K562 (cell line): ENCODE measurements around the gene RNF212B. TPM values are rescaled to one million over a fixed set of nuclear protein-coding genes. Genes with fewer than 3 reads are reported as not detected.

ENCODE experiments used
- CHD1 ChIP-seq: fragments of 200-600 bp; sonication (generic); IDR thresholded peaks from one replicate; pipeline ENCODE4 v1.6.1; 2012; ENCODE audit warnings: mild to moderate bottlenecking, moderate library complexity, low read length, inconsistent platforms
- ETV5 ChIP-seq: sonication (generic); formaldehyde crosslinking; IDR thresholded peaks from 2 replicates; pipeline ENCODE4 v1.4.0; 2020; ENCODE audit warnings: low read depth, mild to moderate bottlenecking, missing genetic modification reagents
- FOSL1 ChIP-seq: fragments of 200-800 bp; sonication (Bioruptor generic); conservative IDR thresholded peaks from 2 replicates; pipeline ENCODE4 v1.6.1; 2016; ENCODE audit warnings: missing genetic modification characterization, missing compliant biosample characterization
- FOXA1 ChIP-seq: fragments of 450-650 bp; IDR thresholded peaks from 2 replicates; pipeline ENCODE4 v1.6.1; 2016; ENCODE audit warnings: mild to moderate bottlenecking, borderline replicate concordance
- GABPB2 ChIP-seq: fragments of 250-450 bp; sonication (Bioruptor Pico); conservative IDR thresholded peaks from 2 replicates; pipeline ENCODE4 v1.5.1; 2021; ENCODE audit warnings: mild to moderate bottlenecking
- HDGF ChIP-seq: fragments of 450-650 bp; IDR thresholded peaks from 2 replicates; pipeline ENCODE4 v1.6.1; 2016
- MECOM ChIP-seq: fragments of 250-450 bp; sonication (Bioruptor Pico); IDR thresholded peaks from 2 replicates; pipeline ENCODE4 v1.8.0; 2022; ENCODE audit warnings: inconsistent platforms
- MEF2D ChIP-seq: conservative IDR thresholded peaks from 2 replicates; pipeline ENCODE4 v1.6.1; 2016; ENCODE audit warnings: low read depth, missing genetic modification characterization, missing compliant biosample characterization
- PPARD ChIP-seq: fragments of 250-450 bp; sonication (Bioruptor Pico); IDR thresholded peaks from 2 replicates; pipeline ENCODE4 v1.8.0; 2022; ENCODE audit warnings: inconsistent platforms, mild to moderate bottlenecking, moderate library complexity
- PTTG1 ChIP-seq: fragments of 450-650 bp; IDR thresholded peaks from 2 replicates; pipeline ENCODE4 v1.6.1; 2016; ENCODE audit warnings: low read depth, mild to moderate bottlenecking, missing genetic modification characterization, missing compliant biosample characterization
- RB1 ChIP-seq: fragments of 450-650 bp; IDR thresholded peaks from 2 replicates; pipeline ENCODE4 v1.6.1; 2017; ENCODE audit warnings: low read depth, mild to moderate bottlenecking
- RNF2 ChIP-seq: sonication (generic); IDR thresholded peaks from 2 replicates; pipeline ENCODE4 v1.6.1; 2016
- SNRNP70 ChIP-seq: fragments of 200-400 bp; formaldehyde crosslinking; optimal IDR thresholded peaks from 2 replicates; pipeline ENCODE3; 2017; ENCODE audit warnings: low read depth, low read length
- TBL1XR1 ChIP-seq, 2 experiments: IDR thresholded peaks; 2 replicates each; pipeline ENCODE4 v1.6.1; 2012; ENCODE audit warnings: improper control_type of control experiment in 2 of 2, low read length in 2 of 2, mild to moderate bottlenecking in 1 of 2
- TSC22D4 ChIP-seq: fragments of 450-650 bp; IDR thresholded peaks from 2 replicates; pipeline ENCODE4 v1.6.1; 2016; ENCODE audit warnings: missing genetic modification characterization, missing biosample characterization, control low read depth
- YY1 ChIP-seq, 3 experiments: IDR thresholded peaks; 2 replicates each; pipeline ENCODE4 v1.6.1; 2011; ENCODE audit warnings: low read length in 2 of 3, mild to moderate bottlenecking in 2 of 3, moderate library complexity in 2 of 3, borderline replicate concordance in 1 of 3, control low read depth in 1 of 3, low read depth in 1 of 3; ENCODE audit not compliant: insufficient read depth in 3 of 3, insufficient replicate concordance in 2 of 3, control insufficient read depth in 1 of 3, insufficient read length in 1 of 3; ENCODE audit errors: extremely low read depth in 1 of 3
- ZC3H11A ChIP-seq: IDR thresholded peaks from 2 replicates; pipeline ENCODE4 v1.6.1; 2012; ENCODE audit warnings: low read depth, low read length, improper control_type of control experiment
- ZNF133 ChIP-seq: fragments of 250-450 bp; sonication (Bioruptor Pico); IDR thresholded peaks from 2 replicates; pipeline ENCODE4 v1.4.0; 2020; ENCODE audit warnings: mild to moderate bottlenecking
- ZNF197 ChIP-seq: fragments of 200-800 bp; sonication (Bioruptor generic); IDR thresholded peaks from 2 replicates; pipeline ENCODE4 v1.6.1; 2016; ENCODE audit warnings: low read depth, missing genetic modification characterization, missing compliant biosample characterization
- ZNF398 ChIP-seq: fragments of 250-450 bp; sonication (Bioruptor Pico); IDR thresholded peaks from 2 replicates; pipeline ENCODE4 v1.8.0; 2021; ENCODE audit warnings: moderate library complexity, mild to moderate bottlenecking, inconsistent platforms
- ZNF445 ChIP-seq: fragments of 250-450 bp; sonication (Bioruptor Pico); IDR thresholded peaks from 2 replicates; pipeline ENCODE4 v1.4.0; 2020; ENCODE audit warnings: low read depth, mild to moderate bottlenecking, moderate library complexity
- ZNF507 ChIP-seq: conservative IDR thresholded peaks from 2 replicates; pipeline ENCODE4 v1.6.1; 2017; ENCODE audit warnings: missing genetic modification characterization, missing compliant biosample characterization
- polyA plus RNA-seq, 8 experiments: library from polyadenylated mRNA; depleted of rRNA in 4 of 8; stranded (reverse) in 5 of 8; unstranded in 3 of 8; fragments of >200 nt; fragmentation: Nextera tagmentation in 2 of 8; fragmentation: Illumina TruSeq in 1 of 8; extraction: Ambion mirVana in 2 of 8; extraction: Trizol in 1 of 8; gene quantifications; 2 replicates each; pipeline versions ENCODE4 v1.2.1 to v1.2.3, GENCODE V29; 2011 to 2014; ENCODE audit warnings: inconsistent platforms in 1 of 8, missing spikeins in 1 of 8
- total RNA-seq, 7 experiments: library from RNA; depleted of rRNA in 6 of 7; stranded (reverse); fragments of >200 nt in 6 of 7; fragmentation: Illumina TruSeq in 2 of 7; extraction: Trizol in 2 of 7; gene quantifications; 2 replicates each; pipeline versions ENCODE4 v1.2.1 to v1.2.3, GENCODE V29; 2011 to 2021; ENCODE audit warnings: low replicate concordance in 1 of 7
- TF ChIP-seq, protein P1 (sequence below), 2 experiments: fragments of 450-650 bp; conservative IDR thresholded peaks; 2 replicates each; pipeline ENCODE4 v1.6.1; 2017; ENCODE audit warnings: mild to moderate bottlenecking in 2 of 2, moderate library complexity in 2 of 2

The RNF212B gene
- total and polyA plus RNA-seq, 9 of the 15 experiments (the other 6 are each of a cell fraction or from before 2014, with no cell fraction given) = 0.15 to 0.43 (median 0.27) TPM; not detected in 3

DNA sequence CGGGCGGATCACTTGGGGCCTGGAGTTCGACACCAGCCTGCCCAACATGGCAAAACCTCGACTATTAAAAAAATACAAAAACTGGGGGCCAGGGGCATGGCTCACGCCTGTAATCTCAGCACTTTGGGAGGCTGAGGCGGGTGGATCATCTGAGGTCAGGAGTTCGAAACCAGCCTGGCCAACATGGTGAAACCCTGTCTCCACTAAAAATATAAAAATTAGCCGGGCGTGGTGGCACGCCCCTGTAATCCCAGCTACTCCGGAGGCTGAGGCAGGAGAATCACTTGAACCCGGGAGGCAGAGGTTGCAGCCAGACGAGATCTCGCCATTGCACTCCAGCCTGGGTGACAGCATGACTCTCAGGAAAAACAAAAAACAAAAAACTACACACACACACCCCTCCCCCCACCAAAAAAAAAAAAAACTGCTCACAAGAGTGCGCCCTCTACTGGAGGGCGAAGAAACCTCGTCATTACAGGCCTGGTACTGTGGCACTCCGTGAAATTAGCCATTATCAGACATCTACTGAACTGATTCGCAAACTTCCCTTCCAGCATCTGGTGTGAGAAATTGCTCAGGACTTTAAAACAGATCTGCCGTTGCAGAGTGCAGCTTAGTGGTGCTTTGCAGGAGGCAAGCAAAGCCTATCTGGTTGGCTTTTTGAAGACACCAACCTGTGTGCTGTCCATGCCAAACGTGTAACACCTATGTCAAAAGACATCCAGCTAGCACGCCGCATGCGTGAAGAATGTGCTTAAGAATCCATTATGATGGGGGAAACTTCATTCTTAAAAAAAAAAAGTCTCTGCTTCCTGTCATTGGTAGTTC, 57.2 kb downstream of the RNF212B start (continued):
- TF ChIP-seq PTTG1 (tag) (no peak), RB1 (peak; percentile 40; the same call in 1 of the 2 replicates), MEF2D (tag) (0 out of 2 replicates have a peak, but pooled peaks have one; percentile 16), RNF2 (no peak; the same call in 1 of the 2 replicates), ZC3H11A (no peak), ZNF398 (CRISPR knock-in tag) (no peak), PPARD (CRISPR knock-in tag) (no peak), TBL1XR1 (IDR thresholded peaks at IDR 0.05; ENCODE audit: low read length in 2 of 2) (0 out of 4 replicates have a peak, but pooled peaks of 1 of the 2 experiments have one; percentile 34), SNRNP70 (no peak), MECOM (no peak), GABPB2 (CRISPR knock-in tag) (no peak), CHD1 (no peak), ZNF445 (no peak), FOXA1 (no peak), ZNF133 (CRISPR knock-in tag) (no peak), TSC22D4 (tag) (0 out of 2 replicates have a peak, but pooled peaks have one; percentile 28), ETV5 (CRISPR knock-in tag) (peak; percentile 38; the same call in 1 of the 2 replicates), HDGF (0 out of 2 replicates have a peak, but pooled peaks have one; percentile 38), ZNF197 (CRISPR knock-in tag) (no peak), FOSL1 (tag) (peak; percentile 58), YY1 (IDR thresholded peaks at IDR 0.05; ENCODE audit: borderline replicate concordance in 1 of 3, control insufficient read depth in 1 of 3, extremely low read depth in 1 of 3, insufficient read depth in 3 of 3, insufficient read length in 1 of 3, insufficient replicate concordance in 2 of 3, low read depth in 1 of 3, low read length in 2 of 3) (peak in 1 of 3 experiments; percentile 5), ZNF507 (no peak)
- TF ChIP-seq, protein P1, sequence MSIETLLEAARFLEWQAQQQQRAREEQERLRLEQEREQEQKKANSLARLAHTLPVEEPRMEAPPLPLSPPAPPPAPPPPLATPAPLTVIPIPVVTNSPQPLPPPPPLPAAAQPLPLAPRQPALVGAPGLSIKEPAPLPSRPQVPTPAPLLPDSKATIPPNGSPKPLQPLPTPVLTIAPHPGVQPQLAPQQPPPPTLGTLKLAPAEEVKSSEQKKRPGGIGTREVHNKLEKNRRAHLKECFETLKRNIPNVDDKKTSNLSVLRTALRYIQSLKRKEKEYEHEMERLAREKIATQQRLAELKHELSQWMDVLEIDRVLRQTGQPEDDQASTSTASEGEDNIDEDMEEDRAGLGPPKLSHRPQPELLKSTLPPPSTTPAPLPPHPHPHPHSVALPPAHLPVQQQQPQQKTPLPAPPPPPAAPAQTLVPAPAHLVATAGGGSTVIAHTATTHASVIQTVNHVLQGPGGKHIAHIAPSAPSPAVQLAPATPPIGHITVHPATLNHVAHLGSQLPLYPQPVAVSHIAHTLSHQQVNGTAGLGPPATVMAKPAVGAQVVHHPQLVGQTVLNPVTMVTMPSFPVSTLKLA (conservative IDR thresholded peaks at IDR 0.05) = peak in 1 of 2 experiments; percentile 57; a peak in 2 of 4 replicates
